B cell (primary cell): ENCODE measurements around the gene OGT.

Experiments
- EZH2 ChIP-seq: IDR thresholded peaks from 2 replicates; pipeline ENCODE4 v1.6.1; 2012; ENCODE audit warnings: borderline replicate concordance, low read depth, mild to moderate bottlenecking, moderate library complexity, low read length; ENCODE audit not compliant: insufficient read depth, poor library complexity, severe bottlenecking
- TF ChIP-seq, protein P1 (sequence below): fragments of 200-600 bp; IDR thresholded peaks from one replicate; pipeline ENCODE4 v1.8.0; 2022; ENCODE audit warnings: antibody characterized with exemption, mild to moderate bottlenecking

DNA sequence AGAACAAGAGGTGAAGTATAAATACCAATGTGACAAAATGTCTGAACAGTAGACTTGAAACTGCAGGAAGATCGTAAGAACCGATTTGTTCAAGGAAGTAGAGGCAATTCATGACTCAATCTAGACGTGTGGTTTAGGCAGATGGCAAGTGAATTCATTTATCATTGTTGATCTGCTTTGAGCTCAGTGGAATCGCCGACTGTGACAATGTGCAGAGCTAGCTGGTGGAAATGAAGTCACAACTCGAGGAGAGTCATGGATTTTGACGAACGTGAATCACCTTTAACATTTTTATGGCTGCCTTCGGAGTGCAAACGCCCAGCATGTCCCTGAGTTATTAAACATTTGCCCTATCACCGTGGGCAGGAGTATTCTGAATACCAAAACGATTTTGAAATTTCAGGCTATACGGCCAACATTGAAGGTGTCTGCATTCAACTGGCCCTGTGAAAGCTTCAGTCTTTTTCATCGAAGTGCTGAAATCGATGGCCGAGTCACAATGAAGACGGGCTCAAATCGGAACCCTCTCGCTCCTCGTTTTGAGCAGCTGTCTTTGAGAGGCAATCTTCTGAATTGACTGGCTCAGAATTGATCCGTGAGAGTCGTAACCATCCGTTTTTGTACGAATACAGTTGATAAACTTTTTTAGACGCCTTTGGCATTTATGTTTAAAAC is 689 bp upstream of the OGT start:
- TF ChIP-seq, protein P1, sequence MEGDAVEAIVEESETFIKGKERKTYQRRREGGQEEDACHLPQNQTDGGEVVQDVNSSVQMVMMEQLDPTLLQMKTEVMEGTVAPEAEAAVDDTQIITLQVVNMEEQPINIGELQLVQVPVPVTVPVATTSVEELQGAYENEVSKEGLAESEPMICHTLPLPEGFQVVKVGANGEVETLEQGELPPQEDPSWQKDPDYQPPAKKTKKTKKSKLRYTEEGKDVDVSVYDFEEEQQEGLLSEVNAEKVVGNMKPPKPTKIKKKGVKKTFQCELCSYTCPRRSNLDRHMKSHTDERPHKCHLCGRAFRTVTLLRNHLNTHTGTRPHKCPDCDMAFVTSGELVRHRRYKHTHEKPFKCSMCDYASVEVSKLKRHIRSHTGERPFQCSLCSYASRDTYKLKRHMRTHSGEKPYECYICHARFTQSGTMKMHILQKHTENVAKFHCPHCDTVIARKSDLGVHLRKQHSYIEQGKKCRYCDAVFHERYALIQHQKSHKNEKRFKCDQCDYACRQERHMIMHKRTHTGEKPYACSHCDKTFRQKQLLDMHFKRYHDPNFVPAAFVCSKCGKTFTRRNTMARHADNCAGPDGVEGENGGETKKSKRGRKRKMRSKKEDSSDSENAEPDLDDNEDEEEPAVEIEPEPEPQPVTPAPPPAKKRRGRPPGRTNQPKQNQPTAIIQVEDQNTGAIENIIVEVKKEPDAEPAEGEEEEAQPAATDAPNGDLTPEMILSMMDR: no peak
- TF ChIP-seq EZH2: no peak
